HEK293 (cell line): Measurements from ENCODE around the gene MAML2.

Source experiments
- CTCF ChIA-PET: fragments of 350-600 bp; formaldehyde crosslinking; extraction: SDS; loops from one replicate; lab custom pipeline; 2021; ENCODE audit warnings: antibody characterized with exemption; lab: Yijun Ruan, JAX
- POLR2A ChIA-PET: fragments of 300-600 bp; formaldehyde crosslinking; extraction: SDS; loops from one replicate; lab custom pipeline; 2020; ENCODE audit warnings: antibody characterized with exemption, inconsistent platforms; lab: Yijun Ruan, JAX
- H3K27ac ChIP-seq: fragments of 200-500 bp; sonication (Bioruptor generic); 2 replicates; pipeline ENCODE4 v1.5.1; 2014; ENCODE audit warnings: low read depth, low read length, control low read depth, inconsistent platforms; ENCODE audit errors: extremely low read depth
- H3K36me3 ChIP-seq, 2 experiments: fragments of 200-500 bp in 1 of 2; sonication (Bioruptor generic) in 1 of 2; 1 replicate in 1 of 2; 2 replicates in 1 of 2; pipeline ENCODE4 v1.5.1; 2014 to 2017; ENCODE audit warnings: inconsistent platforms in 2 of 2, low read length in 2 of 2; ENCODE audit not compliant: control insufficient read depth in 2 of 2, insufficient read depth in 1 of 2
- H3K4me1 ChIP-seq: fragments of 200-500 bp; sonication (Bioruptor generic); 2 replicates; pipeline ENCODE4 v1.5.1; 2014; ENCODE audit warnings: mild to moderate bottlenecking, low read length, inconsistent platforms; ENCODE audit not compliant: control insufficient read depth, insufficient read depth
- H3K4me3 ChIP-seq: 2 replicates; pipeline ENCODE4 v1.5.1; 2011; ENCODE audit warnings: low read depth, mild to moderate bottlenecking, control low read depth, low read length, moderate library complexity
- H3K9me3 ChIP-seq: fragments of 200-500 bp; sonication (Bioruptor generic); 2 replicates; pipeline ENCODE4 v1.5.1; 2014; ENCODE audit warnings: low read depth, low read length, inconsistent platforms; ENCODE audit not compliant: control insufficient read depth, insufficient read depth
- EGR2 ChIP-seq: fragments of 450-650 bp; formaldehyde crosslinking; IDR thresholded peaks from 2 replicates; pipeline ENCODE4 v1.5.1; 2016; ENCODE audit warnings: low read depth, missing biosample characterization, missing genetic modification characterization
- FEZF1 ChIP-seq: fragments of 450-650 bp; formaldehyde crosslinking; IDR thresholded peaks from 2 replicates; pipeline ENCODE4 v1.5.1; 2016; ENCODE audit warnings: missing biosample characterization, missing genetic modification characterization
- KLF10 ChIP-seq: fragments of 450-650 bp; IDR thresholded peaks from 2 replicates; pipeline ENCODE4 v1.5.1; 2018; ENCODE audit warnings: missing biosample characterization, mild to moderate bottlenecking, missing genetic modification characterization
- PRDM1 ChIP-seq: fragments of 450-650 bp; formaldehyde crosslinking; IDR thresholded peaks from 2 replicates; pipeline ENCODE4; 2016; ENCODE audit warnings: missing biosample characterization, missing genetic modification characterization
- ZFHX2 ChIP-seq: fragments of 450-650 bp; formaldehyde crosslinking; conservative IDR thresholded peaks from 2 replicates; pipeline ENCODE4 v1.5.1; 2016; ENCODE audit warnings: missing biosample characterization, missing genetic modification characterization
- ZFP69B ChIP-seq: fragments of 450-650 bp; formaldehyde crosslinking; IDR thresholded peaks from 2 replicates; pipeline ENCODE4 v1.5.1; 2016; ENCODE audit warnings: missing biosample characterization, missing genetic modification characterization
- ZNF114 ChIP-seq: fragments of 450-650 bp; formaldehyde crosslinking; IDR thresholded peaks from 2 replicates; pipeline ENCODE4 v1.5.0; 2017; ENCODE audit warnings: missing biosample characterization, missing genetic modification characterization
- ZNF221 ChIP-seq: fragments of 450-650 bp; formaldehyde crosslinking; IDR thresholded peaks from 2 replicates; pipeline ENCODE4 v1.5.1; 2017; ENCODE audit warnings: missing biosample characterization, missing genetic modification characterization, borderline replicate concordance
- ZNF350 ChIP-seq: fragments of 450-650 bp; formaldehyde crosslinking; IDR thresholded peaks from 2 replicates; pipeline ENCODE4 v1.5.0; 2017; ENCODE audit warnings: missing biosample characterization, mild to moderate bottlenecking, missing genetic modification characterization
- ZNF48 ChIP-seq: fragments of 450-650 bp; formaldehyde crosslinking; IDR thresholded peaks from 2 replicates; pipeline ENCODE4 v1.5.1; 2016; ENCODE audit warnings: missing biosample characterization, missing genetic modification characterization
- ZNF549 ChIP-seq: fragments of 450-650 bp; IDR thresholded peaks from 2 replicates; pipeline ENCODE4 v1.5.1; 2018; ENCODE audit warnings: missing biosample characterization, missing genetic modification characterization, mild to moderate bottlenecking, inconsistent platforms, moderate library complexity
- ZNF561 ChIP-seq: fragments of 450-650 bp; IDR thresholded peaks from 2 replicates; pipeline ENCODE4 v1.5.1; 2018; ENCODE audit warnings: missing biosample characterization, missing genetic modification characterization, borderline replicate concordance
- ZNF600 ChIP-seq: fragments of 450-650 bp; formaldehyde crosslinking; IDR thresholded peaks from 2 replicates; pipeline ENCODE4 v1.5.1; 2016; ENCODE audit warnings: missing biosample characterization, missing genetic modification characterization
- ZNF624 ChIP-seq: fragments of 450-650 bp; formaldehyde crosslinking; IDR thresholded peaks from 2 replicates; pipeline ENCODE4 v1.5.1; 2017; ENCODE audit warnings: missing biosample characterization, missing genetic modification characterization
- ZNF701 ChIP-seq: fragments of 450-650 bp; formaldehyde crosslinking; IDR thresholded peaks from 2 replicates; pipeline ENCODE4 v1.5.1; 2016; ENCODE audit warnings: missing biosample characterization, missing genetic modification characterization
- ZNF707 ChIP-seq: fragments of 450-650 bp; formaldehyde crosslinking; IDR thresholded peaks from 2 replicates; pipeline ENCODE4 v1.5.1; 2016; ENCODE audit warnings: missing biosample characterization, missing genetic modification characterization
- ZNF747 ChIP-seq: fragments of 450-650 bp; formaldehyde crosslinking; IDR thresholded peaks from 2 replicates; pipeline ENCODE4 v1.5.1; 2016; ENCODE audit warnings: missing biosample characterization, missing genetic modification characterization
- ZNF768 ChIP-seq: fragments of 450-650 bp; formaldehyde crosslinking; IDR thresholded peaks from 2 replicates; pipeline ENCODE4 v1.5.1; 2018; ENCODE audit warnings: missing biosample characterization, mild to moderate bottlenecking, missing genetic modification characterization
- ZNF791 ChIP-seq: fragments of 450-650 bp; formaldehyde crosslinking; IDR thresholded peaks from 2 replicates; pipeline ENCODE4 v1.5.1; 2016; ENCODE audit warnings: missing biosample characterization, missing genetic modification characterization
- ZSCAN16 ChIP-seq: fragments of 450-650 bp; formaldehyde crosslinking; IDR thresholded peaks from 2 replicates; pipeline ENCODE4 v1.5.1; 2016; ENCODE audit warnings: missing biosample characterization, missing genetic modification characterization
- TF ChIP-seq, protein P1 (sequence below): fragments of 450-650 bp; formaldehyde crosslinking; IDR thresholded peaks from 2 replicates; pipeline ENCODE4; 2016; ENCODE audit warnings: missing biosample characterization, missing genetic modification characterization
- TF ChIP-seq, protein P2 (sequence below): fragments of 450-650 bp; formaldehyde crosslinking; IDR thresholded peaks from 2 replicates; pipeline ENCODE4 v1.5.1; 2017; ENCODE audit warnings: missing biosample characterization, mild to moderate bottlenecking, missing genetic modification characterization, moderate library complexity
- TF ChIP-seq, protein P3 (sequence below): fragments of 450-650 bp; formaldehyde crosslinking; IDR thresholded peaks from 2 replicates; pipeline ENCODE4 v1.5.1; 2017; ENCODE audit warnings: missing biosample characterization, missing genetic modification characterization
- TF ChIP-seq, protein P4 (sequence below): fragments of 450-650 bp; formaldehyde crosslinking; IDR thresholded peaks from 2 replicates; pipeline ENCODE4 v1.5.1; 2017; ENCODE audit warnings: missing biosample characterization, missing genetic modification characterization

The MAML2 gene

DNA sequence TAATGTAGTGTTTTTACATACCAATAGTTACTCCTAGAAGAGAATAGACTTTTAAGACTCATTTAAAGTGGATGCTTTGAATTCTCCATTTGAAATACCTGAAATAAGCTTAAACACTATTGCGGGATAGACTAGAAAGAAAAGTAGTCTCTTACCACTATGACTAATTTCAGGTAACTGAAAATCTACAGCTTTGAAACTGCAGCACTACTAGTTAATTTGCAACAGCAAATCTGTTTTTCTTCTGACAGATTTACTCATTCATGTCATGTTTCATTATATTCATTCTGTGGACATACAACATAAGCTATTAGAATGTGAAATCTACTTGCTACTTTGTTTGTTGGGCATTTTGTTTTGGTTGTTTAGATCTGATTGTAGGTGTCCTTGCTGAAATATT, 153.6 kb downstream of the MAML2 start:
- Histone ChIP-seq H3K27ac (no peak overlapping the region), H3K36me3 (no peaks in the 10 kb centered on the region), H3K9me3 (no peaks in the 10 kb centered on the region), H3K4me1 (peaks cover under 1% of the 10 kb centered on the region; the same call in 1 of the 2 replicates), H3K4me3 (no peak overlapping the region)
- TF ChIP-seq ZNF350 (tag by site-specific recombination) (no peak), ZNF791 (tag by site-specific recombination) (no peak), KLF10 (tag by site-specific recombination) (no peak), ZNF221 (tag by site-specific recombination) (no peak), ZNF561 (tag by site-specific recombination) (no peak)
- CTCF ChIA-PET = interaction anchor here (0.9 kb wide), 1 partner anchor 76 kb away, joined by 3 read pairs; no protein-coding TSS in a partner anchor
- POLR2A ChIA-PET = no interaction called here

DNA sequence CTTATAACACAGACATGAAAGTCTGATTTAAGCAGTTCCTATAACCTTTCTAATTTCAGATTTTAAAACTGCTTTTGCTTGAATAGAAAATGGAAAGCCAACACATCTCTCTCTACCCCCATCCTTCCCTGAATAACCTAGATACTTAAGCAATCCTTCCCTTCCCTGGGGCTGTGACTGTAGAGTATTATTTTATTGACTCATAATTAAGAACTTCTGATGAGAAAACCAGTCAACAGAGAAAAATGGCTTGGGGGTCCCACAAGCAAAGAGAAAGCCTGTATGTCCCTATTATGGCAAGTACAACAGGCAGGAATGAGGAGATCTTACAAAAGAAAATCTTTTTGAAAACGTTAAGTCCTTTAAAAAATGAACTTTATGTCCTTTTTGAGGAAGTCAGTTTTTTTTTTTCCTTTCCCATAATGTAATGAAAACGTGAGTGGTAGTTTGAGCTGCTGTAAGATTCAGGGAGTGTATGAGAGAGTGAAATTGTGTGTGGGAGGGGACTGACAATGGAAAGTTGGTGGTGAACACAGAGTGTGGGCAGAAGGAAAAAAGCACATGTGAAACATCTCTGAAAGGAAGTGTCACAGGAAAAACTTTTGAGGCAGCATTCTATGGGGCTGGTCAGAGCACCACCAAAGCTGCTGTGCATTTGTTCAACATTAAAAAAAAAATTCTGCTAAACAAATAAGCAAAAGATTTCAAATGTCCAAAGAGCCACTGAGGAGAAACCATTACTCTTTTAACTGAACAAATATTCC, 154.6 kb downstream of the MAML2 start:
- Histone ChIP-seq H3K4me1 (no peaks in the 10 kb centered on the region), H3K4me3 (no peak overlapping the region), H3K9me3 (no peaks in the 10 kb centered on the region), H3K36me3 (no peaks in the 10 kb centered on the region), H3K27ac (no peak overlapping the region)
- POLR2A ChIA-PET = no interaction called here
- TF ChIP-seq, protein P1, sequence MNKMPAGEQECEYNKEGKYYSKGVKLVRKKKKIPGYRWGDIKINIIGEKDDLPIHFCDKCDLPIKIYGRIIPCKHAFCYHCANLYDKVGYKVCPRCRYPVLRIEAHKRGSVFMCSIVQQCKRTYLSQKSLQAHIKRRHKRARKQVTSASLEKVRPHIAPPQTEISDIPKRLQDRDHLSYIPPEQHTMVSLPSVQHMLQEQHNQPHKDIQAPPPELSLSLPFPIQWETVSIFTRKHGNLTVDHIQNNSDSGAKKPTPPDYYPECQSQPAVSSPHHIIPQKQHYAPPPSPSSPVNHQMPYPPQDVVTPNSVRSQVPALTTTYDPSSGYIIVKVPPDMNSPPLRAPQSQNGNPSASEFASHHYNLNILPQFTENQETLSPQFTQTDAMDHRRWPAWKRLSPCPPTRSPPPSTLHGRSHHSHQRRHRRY (tag by site-specific recombination) = no peak
- TF ChIP-seq ZFHX2 (tag by site-specific recombination) = peak; percentile 85
- TF ChIP-seq EGR2 (tag by site-specific recombination) = peak; percentile 85
- TF ChIP-seq PRDM1 (tag by site-specific recombination) = 0 out of 2 replicates have a peak, but pooled peaks have one; percentile 59
- TF ChIP-seq, protein P2, sequence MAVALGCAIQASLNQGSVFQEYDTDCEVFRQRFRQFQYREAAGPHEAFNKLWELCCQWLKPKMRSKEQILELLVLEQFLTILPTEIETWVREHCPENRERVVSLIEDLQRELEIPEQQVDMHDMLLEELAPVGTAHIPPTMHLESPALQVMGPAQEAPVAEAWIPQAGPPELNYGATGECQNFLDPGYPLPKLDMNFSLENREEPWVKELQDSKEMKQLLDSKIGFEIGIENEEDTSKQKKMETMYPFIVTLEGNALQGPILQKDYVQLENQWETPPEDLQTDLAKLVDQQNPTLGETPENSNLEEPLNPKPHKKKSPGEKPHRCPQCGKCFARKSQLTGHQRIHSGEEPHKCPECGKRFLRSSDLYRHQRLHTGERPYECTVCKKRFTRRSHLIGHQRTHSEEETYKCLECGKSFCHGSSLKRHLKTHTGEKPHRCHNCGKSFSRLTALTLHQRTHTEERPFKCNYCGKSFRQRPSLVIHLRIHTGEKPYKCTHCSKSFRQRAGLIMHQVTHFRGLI (tag by site-specific recombination) = no peak
- CTCF ChIA-PET = interaction anchor here (0.7 to 0.9 kb wide), 2 partner anchors 77 to 154 kb away, joined by 3 to 4 read pairs; no protein-coding TSS in a partner anchor

DNA sequence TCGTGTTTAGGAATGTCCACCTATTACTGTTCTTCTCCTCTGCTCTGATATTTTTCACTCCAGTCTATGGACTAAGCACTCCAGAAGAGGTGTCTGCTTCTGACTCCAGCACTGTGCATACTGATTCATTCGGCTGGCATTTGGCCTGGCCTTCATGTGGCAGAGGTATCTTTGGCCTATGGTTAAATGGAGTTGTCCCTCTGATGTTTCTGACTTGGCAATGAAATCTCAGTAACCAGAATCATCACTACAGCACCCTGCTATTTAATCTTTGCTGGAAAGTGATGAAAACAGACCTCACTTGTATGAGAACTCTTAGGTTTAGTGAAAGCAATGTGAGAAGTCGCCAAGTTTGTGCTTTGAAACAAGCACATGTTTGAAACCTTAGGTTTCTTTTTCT, 155.2 kb downstream of the MAML2 start:
- no peak overlapping the region for H3K4me3 ChIP-seq
- H3K36me3 ChIP-seq = no peaks in the 10 kb centered on the region
- no peaks in the 10 kb centered on the region for H3K9me3 ChIP-seq
- POLR2A ChIA-PET = no interaction called here
- no peak overlapping the region for H3K27ac ChIP-seq
- H3K4me1 ChIP-seq = no peaks in the 10 kb centered on the region
- CTCF ChIA-PET = interaction anchor here (0.6 kb wide), 1 partner anchor 525 kb away, joined by 3 read pairs; no protein-coding TSS in a partner anchor
- TF ChIP-seq ZNF768 (tag by site-specific recombination) (no peak), FEZF1 (tag by site-specific recombination) (no peak), ZNF624 (tag by site-specific recombination) (no peak), ZNF747 (tag by site-specific recombination) (no peak), ZNF791 (tag by site-specific recombination) (no peak), ZNF600 (tag by site-specific recombination) (no peak), ZNF549 (tag by site-specific recombination) (no peak), ZNF707 (no peak), ZNF114 (tag by site-specific recombination) (no peak), ZNF701 (tag by site-specific recombination) (no peak), KLF10 (tag by site-specific recombination) (no peak), ZSCAN16 (no peak), ZFP69B (tag by site-specific recombination) (no peak), ZNF48 (tag by site-specific recombination) (no peak)
- TF ChIP-seq, protein P3, sequence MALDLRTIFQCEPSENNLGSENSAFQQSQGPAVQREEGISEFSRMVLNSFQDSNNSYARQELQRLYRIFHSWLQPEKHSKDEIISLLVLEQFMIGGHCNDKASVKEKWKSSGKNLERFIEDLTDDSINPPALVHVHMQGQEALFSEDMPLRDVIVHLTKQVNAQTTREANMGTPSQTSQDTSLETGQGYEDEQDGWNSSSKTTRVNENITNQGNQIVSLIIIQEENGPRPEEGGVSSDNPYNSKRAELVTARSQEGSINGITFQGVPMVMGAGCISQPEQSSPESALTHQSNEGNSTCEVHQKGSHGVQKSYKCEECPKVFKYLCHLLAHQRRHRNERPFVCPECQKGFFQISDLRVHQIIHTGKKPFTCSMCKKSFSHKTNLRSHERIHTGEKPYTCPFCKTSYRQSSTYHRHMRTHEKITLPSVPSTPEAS (tag by site-specific recombination) = no peak
- TF ChIP-seq, protein P4, sequence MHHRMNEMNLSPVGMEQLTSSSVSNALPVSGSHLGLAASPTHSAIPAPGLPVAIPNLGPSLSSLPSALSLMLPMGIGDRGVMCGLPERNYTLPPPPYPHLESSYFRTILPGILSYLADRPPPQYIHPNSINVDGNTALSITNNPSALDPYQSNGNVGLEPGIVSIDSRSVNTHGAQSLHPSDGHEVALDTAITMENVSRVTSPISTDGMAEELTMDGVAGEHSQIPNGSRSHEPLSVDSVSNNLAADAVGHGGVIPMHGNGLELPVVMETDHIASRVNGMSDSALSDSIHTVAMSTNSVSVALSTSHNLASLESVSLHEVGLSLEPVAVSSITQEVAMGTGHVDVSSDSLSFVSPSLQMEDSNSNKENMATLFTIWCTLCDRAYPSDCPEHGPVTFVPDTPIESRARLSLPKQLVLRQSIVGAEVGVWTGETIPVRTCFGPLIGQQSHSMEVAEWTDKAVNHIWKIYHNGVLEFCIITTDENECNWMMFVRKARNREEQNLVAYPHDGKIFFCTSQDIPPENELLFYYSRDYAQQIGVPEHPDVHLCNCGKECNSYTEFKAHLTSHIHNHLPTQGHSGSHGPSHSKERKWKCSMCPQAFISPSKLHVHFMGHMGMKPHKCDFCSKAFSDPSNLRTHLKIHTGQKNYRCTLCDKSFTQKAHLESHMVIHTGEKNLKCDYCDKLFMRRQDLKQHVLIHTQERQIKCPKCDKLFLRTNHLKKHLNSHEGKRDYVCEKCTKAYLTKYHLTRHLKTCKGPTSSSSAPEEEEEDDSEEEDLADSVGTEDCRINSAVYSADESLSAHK (tag by site-specific recombination) = no peak
